Sigmoid colon (tissue), 7 donors: Measurements from ENCODE around the gene LTBP3. TPM values are rescaled to one million over a fixed set of nuclear protein-coding genes. Genes with fewer than 3 reads are reported as not detected.
A peak's percentile ranks its signal among the peaks of the same experiment; 100 is the strongest.

ENCODE experiments used
- DNase-seq: peaks from one replicate; pipeline ENCODE4 v3.0.0-alpha.2; 2019
- H3K27ac ChIP-seq, 4 donors: fragments of 200-600 bp; sonication (generic); one replicate each; pipeline ENCODE4 v1.5.1; 2016 to 2019; ENCODE audit warnings: mild to moderate bottlenecking in 1 of 4
- H3K27me3 ChIP-seq, 3 donors: fragments of 200-600 bp; sonication (generic); one replicate each; pipeline ENCODE4 v1.5.1; 2019; ENCODE audit warnings: mild to moderate bottlenecking in 1 of 3
- H3K36me3 ChIP-seq, 4 donors: fragments of 200-600 bp; sonication (generic); one replicate each; pipeline ENCODE4 v1.5.1; 2016 to 2019
- H3K4me1 ChIP-seq, 4 donors: fragments of 200-600 bp; sonication (generic); one replicate each; pipeline ENCODE4 v1.5.1; 2017 to 2019
- H3K4me3 ChIP-seq, 4 donors: fragments of 200-600 bp; sonication (generic); one replicate each; pipeline ENCODE4 v1.5.1; 2017 to 2019; ENCODE audit warnings: mild to moderate bottlenecking in 2 of 4, moderate library complexity in 1 of 4
- H3K9me3 ChIP-seq, 4 donors: fragments of 200-600 bp in 3 of 4; sonication (generic) in 3 of 4; one replicate each; pipeline versions ENCODE4 v1.5.1 to v1.6.1; 2013 to 2019
- EP300 ChIP-seq, 4 donors: sonication (generic); formaldehyde crosslinking; IDR thresholded peaks; one replicate each; pipeline ENCODE4 v1.6.1; 2017; ENCODE audit warnings: antibody characterized with exemption in 4 of 4
- POLR2A ChIP-seq, 2 donors: fragments of 450-650 bp; IDR thresholded peaks; one replicate each; pipeline ENCODE4 v1.6.1; 2016; ENCODE audit warnings: antibody characterized with exemption in 2 of 2, mild to moderate bottlenecking in 2 of 2, moderate library complexity in 2 of 2
- POLR2AphosphoS5 ChIP-seq, 4 donors: sonication (generic); formaldehyde crosslinking; IDR thresholded peaks; one replicate each; pipeline ENCODE4 v1.6.1; 2017; ENCODE audit warnings: antibody characterized with exemption in 4 of 4
- WGBS, 2 donors: extraction: QIAGEN DNeasy Blood & Tissue Kit; methylation state at CpG; one replicate each; pipeline ENCODE4 v1.1.7; 2013; 5-methylcytosine and 5-hydroxymethylcytosine counted together
- intact Hi-C: fragments of 100-400 bp; cut with DNase I; formaldehyde crosslinking; loops from one replicate; pipeline ENCODE4 v1.15.1; 2023
- polyA plus RNA-seq, 3 donors: library from polyadenylated mRNA; stranded (reverse); fragments of 200-250 nt; gene quantifications; one replicate each; pipeline ENCODE4 v1.2.3, GENCODE V29; 2013
- total RNA-seq, 4 donors: library from RNA; depleted of rRNA; stranded (reverse); fragments of >200 nt; gene quantifications; one replicate each; pipeline ENCODE4 v1.1.0, GENCODE V29; 2016
- TF ChIP-seq, protein P1 (sequence below), 4 experiments: fragments of 450-650 bp in 3 of 4; fragments of 200-600 bp in 1 of 4; IDR thresholded peaks; one replicate each; pipeline ENCODE4 v1.5.1; 2016 to 2019; ENCODE audit warnings: antibody characterized with exemption in 4 of 4, mild to moderate bottlenecking in 3 of 4, moderate library complexity in 2 of 4
- donor health status: healthy with polysubstance abuse.
- donor health status: Bipolar disorder and iron deficiency.
- donor health status: healthy.

LTBP3 gene
- 100 to 1,000 TPM in 2 of 4 donors, 10 to 100 TPM in 2; 79.6 to 268 (median 117) TPM for total RNA-seq
- polyA plus RNA-seq, result 10 to 100 TPM in 1 of 3 donors, 1 to 10 TPM in 2; 3.9 to 34.0 (median 9.6) TPM

DNA sequence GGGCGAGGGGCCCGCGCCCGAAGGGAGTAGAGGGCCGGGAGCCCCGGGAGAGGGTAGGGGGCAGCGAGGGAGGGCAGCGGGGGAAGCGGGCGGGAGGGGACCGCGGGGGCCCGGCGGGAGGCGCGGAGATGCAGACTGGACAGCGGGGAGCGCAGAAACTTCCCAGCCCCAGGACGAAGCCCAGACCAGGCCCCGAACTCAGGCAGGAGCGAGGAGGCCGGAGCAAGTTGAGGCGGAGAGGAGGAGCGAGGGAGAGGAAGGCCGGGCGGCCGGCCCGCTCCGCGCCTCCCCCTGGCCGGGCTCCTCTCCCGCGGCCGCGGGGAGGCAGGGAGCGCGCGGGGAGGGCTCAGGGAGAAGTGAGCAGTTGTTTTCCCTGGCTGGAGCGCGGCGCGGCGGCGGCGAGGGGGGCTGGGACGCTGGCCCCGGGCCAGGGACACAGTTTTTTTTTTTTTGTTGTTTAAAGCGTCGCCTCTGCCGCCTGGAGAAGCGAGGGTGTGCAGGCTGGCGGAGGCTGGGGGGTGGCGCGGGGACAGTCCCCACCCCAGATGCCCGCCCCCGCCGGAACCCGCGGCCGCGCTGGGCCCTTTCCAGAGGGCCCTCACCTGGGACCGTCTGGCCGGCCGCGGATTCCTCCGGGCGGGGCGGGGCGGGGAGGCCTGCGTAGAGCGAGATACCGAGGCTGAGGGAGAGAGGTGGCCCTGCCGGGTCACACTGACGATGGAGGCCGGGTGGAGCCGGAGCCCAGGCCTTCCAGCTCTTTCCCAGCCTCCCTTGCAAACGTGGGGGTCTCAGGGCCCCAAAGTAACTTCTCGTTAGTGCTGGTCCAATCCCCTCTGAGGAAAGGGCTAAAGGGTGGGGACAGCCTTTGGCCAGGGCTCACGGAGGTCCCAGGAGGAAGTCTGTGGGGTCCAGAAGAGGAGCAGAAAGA is at the start of gene LTBP3:
Gene LTBP3 (minus strand): TSS at position 358 of the 928 bp plus-strand sequence. CDS start 400 bp downstream, outside the sequence.
- H3K9me3 ChIP-seq, result no peaks in the 10 kb centered on the region
- peak within 1 kb of the TSS; percentile 96 to 99 (median 98) for H3K27ac ChIP-seq
- WGBS, 2 donors, result 1% methylated on average over 79 of the region's 79 CpGs
- H3K4me1 ChIP-seq, result peaks cover 0 to 71% (median 66%) of the 10 kb centered on the region in 4 donors
- H3K4me3 ChIP-seq, result peak within 1 kb of the TSS; percentile 55 to 85 (median 72)
- DNase-seq, result peak; percentile 94
- TF ChIP-seq EP300 (IDR thresholded peaks at IDR 0.05) (peak in 1 of 4 donors; percentile 45), POLR2A (IDR thresholded peaks at IDR 0.05) (no peak), POLR2AphosphoS5 (IDR thresholded peaks at IDR 0.05) (peak; percentile 58 to 78 (median 71))
- TF ChIP-seq, protein P1, sequence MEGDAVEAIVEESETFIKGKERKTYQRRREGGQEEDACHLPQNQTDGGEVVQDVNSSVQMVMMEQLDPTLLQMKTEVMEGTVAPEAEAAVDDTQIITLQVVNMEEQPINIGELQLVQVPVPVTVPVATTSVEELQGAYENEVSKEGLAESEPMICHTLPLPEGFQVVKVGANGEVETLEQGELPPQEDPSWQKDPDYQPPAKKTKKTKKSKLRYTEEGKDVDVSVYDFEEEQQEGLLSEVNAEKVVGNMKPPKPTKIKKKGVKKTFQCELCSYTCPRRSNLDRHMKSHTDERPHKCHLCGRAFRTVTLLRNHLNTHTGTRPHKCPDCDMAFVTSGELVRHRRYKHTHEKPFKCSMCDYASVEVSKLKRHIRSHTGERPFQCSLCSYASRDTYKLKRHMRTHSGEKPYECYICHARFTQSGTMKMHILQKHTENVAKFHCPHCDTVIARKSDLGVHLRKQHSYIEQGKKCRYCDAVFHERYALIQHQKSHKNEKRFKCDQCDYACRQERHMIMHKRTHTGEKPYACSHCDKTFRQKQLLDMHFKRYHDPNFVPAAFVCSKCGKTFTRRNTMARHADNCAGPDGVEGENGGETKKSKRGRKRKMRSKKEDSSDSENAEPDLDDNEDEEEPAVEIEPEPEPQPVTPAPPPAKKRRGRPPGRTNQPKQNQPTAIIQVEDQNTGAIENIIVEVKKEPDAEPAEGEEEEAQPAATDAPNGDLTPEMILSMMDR (IDR thresholded peaks at IDR 0.05), result no peak
- peaks cover 0 to 8% (median 2%) of the 10 kb centered on the region in 4 donors for H3K36me3 ChIP-seq
- H3K27me3 ChIP-seq, result no peaks in the 10 kb centered on the region
- intact Hi-C loops, result loop anchor here (2.0 kb wide), 1 partner anchor 15 kb away; the partner anchor contains the start of gene FAM89B

DNA sequence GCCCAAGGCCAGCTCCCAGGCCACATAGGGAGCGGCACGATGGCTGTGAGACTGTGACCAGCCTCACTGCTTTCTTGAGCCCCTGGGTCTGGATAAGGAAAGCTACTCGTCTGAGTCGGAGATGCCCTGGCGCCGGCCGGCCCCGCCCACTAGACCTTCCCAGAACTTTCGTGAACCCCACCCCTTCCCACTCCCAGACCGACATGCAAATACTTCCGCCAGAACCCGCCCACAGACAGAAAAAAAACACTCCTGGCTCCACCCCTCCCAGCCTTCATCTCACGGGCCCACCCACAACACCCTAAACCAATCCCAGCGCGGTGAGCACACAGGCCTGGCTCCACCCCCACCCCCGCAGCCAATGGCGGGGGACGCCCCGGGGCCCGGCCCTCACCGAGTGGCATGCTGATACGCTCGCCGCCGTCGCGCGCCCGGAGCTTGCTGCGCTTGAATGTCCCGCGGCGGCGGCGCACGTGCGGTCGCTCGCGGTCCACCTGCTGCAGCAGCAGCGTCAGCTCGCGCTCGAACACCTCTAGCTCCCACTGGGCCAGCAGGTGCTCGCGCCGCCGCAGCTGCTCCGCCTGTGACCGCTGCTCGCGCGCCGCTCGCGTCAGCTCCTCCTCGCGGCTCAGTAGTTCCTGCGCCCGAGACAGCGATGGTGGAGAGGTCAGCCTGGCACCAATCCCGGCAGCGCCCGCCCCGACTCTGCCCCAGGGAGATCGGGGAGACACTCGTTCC is 48.9 kb upstream of the LTBP3 start:
- Histone ChIP-seq H3K4me1 (peaks cover 0 to 48% (median 42%) of the 10 kb centered on the region in 4 donors), H3K27me3 (no peaks in the 10 kb centered on the region), H3K27ac (peak overlapping the region; percentile 76 to 88 (median 86)), H3K9me3 (no peaks in the 10 kb centered on the region), H3K4me3 (peak overlapping the region; percentile 11 to 42 (median 34)), H3K36me3 (peaks cover 14 to 56% (median 29%) of the 10 kb centered on the region in 4 donors)
- TF ChIP-seq POLR2AphosphoS5 (IDR thresholded peaks at IDR 0.05), result peak in 3 of 4 donors; percentile 11 to 27 (median 23)
- TF ChIP-seq, protein P1 (IDR thresholded peaks at IDR 0.05), result no peak
- peak in 1 of 4 donors; percentile 27 for TF ChIP-seq EP300 (IDR thresholded peaks at IDR 0.05)
- no peak for TF ChIP-seq POLR2A (IDR thresholded peaks at IDR 0.05)
- peak; percentile 99 for DNase-seq
- WGBS, 2 donors, result 62 to 67% methylated on average over 67 of the region's 67 CpGs
- intact Hi-C loops, result loop anchor here (5.0 to 10.0 kb wide), 2 partner anchors 65 to 242 kb away; no protein-coding TSS in a partner anchor

DNA sequence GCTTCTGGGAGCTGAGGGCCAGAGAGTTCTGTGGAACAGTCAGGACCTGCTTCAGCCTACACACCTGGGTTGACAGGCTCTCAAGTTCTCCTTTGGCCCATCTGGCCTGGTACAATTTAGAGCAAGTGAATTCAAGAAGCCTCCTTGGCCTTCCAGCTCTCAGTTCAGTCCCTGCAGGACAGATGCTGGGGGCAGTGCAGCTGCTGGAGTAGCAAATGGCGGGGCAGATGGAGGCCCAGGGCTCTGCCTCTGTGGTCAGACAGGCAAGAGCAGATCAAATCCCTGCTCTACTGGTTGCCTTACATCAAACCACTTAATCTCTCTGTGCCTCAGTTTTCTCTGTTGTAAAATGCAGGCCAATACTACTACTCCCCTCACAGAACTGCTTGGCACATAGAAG is 46.1 kb upstream of the LTBP3 start:
- Histone ChIP-seq H3K4me3 (no peak overlapping the region), H3K27ac (peak overlapping the region in 1 of 4 donors; percentile 24), H3K9me3 (no peaks in the 10 kb centered on the region), H3K36me3 (peaks cover 17 to 67% (median 34%) of the 10 kb centered on the region in 4 donors), H3K27me3 (no peaks in the 10 kb centered on the region), H3K4me1 (peaks cover 0 to 24% (median 17%) of the 10 kb centered on the region in 4 donors)
- WGBS, 2 donors, result 92 to 100% methylated on average over 1 of the region's 1 CpG
- no peak for DNase-seq
- TF ChIP-seq POLR2A (IDR thresholded peaks at IDR 0.05), result no peak
- intact Hi-C loops, result loop anchor here (10.0 kb wide), 1 partner anchor 239 kb away; no protein-coding TSS in a partner anchor

- Histone ChIP-seq H3K27me3 (no peaks in the 10 kb centered on the region), H3K9me3 (no peaks in the 10 kb centered on the region), H3K4me3 (no peak overlapping the region), H3K4me1 (peaks cover 0 to 9% (median 8%) of the 10 kb centered on the region in 4 donors), H3K36me3 (peaks cover 27 to 70% (median 38%) of the 10 kb centered on the region in 4 donors), H3K27ac (no peak overlapping the region)
- WGBS, 2 donors, result 97 to 99% methylated on average over 6 of the region's 6 CpGs
- DNase-seq, result no peak
- TF ChIP-seq POLR2A (IDR thresholded peaks at IDR 0.05) (no peak), EP300 (IDR thresholded peaks at IDR 0.05) (no peak), POLR2AphosphoS5 (IDR thresholded peaks at IDR 0.05) (no peak)
- TF ChIP-seq, protein P1 (IDR thresholded peaks at IDR 0.05), result no peak
- intact Hi-C loops, result loop anchor here (10.0 kb wide), 1 partner anchor 235 kb away; no protein-coding TSS in a partner anchor
Measured at GRCh38 chr11:65599955-65600246, 41.7 kb upstream of the LTBP3 start.
